HG02884 (cell line): ENCODE data around the gene MYH11.
"Not testable (repeated sequence)": the region's sequence is repeated elsewhere in the genome, so short reads cannot be mapped to it uniquely, and the experiment has no call there.

Experiments used
- ATAC-seq: cut with Tn5 transposase; IDR thresholded peaks from one replicate; pipeline ENCODE4 v1.9.1; 2021; ENCODE audit warnings: mild to moderate bottlenecking, moderate library complexity; ENCODE audit not compliant: unreplicated experiment

MYH11 gene

DNA sequence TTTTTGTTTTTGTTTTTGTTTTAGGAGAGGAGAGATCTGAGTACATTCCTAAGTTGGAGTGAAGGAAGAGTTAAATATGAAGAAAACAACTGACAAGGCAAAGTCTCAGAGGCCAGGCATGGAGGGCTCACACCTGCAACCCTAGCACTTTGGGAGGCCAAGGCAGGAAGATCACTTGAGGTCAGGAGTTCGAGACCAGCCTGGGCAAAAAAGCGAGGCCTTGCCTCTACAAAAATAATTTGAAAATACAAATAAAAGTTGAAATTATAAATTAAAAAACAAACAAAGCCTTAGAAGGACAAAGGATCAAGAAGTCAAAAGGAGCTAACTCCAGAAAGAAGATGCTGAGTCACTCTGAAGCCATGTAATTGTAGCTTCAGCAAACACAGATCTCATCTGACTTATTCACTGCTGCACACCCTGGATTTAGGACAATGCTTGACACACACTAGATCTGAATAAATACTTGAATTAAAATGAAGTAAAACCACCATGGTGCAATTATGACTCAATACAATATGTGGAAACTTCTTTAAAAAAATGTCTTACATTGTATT is 22.5 kb upstream of the MYH11 start:
- ATAC-seq, result no peak

DNA sequence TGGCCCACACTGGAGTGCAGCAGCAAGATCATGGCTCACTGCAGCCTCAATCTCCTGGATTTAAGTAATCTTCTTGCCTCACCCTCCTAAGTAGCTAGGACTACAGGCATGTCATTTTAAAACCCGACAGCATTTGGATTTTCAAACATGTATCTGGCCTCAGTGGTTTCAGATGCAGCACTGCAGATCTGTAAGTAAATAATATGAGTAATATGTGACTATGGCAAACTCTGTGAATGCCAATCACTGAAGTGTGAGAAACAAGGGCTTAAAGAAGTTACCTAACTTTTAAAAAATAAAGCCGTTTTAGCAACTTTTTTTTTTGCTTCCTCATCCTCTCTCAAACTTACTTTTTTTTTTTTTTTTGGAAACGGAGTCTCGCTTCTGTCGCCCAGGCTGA is 19.7 kb upstream of the MYH11 start:
- ATAC-seq, result no peak

DNA sequence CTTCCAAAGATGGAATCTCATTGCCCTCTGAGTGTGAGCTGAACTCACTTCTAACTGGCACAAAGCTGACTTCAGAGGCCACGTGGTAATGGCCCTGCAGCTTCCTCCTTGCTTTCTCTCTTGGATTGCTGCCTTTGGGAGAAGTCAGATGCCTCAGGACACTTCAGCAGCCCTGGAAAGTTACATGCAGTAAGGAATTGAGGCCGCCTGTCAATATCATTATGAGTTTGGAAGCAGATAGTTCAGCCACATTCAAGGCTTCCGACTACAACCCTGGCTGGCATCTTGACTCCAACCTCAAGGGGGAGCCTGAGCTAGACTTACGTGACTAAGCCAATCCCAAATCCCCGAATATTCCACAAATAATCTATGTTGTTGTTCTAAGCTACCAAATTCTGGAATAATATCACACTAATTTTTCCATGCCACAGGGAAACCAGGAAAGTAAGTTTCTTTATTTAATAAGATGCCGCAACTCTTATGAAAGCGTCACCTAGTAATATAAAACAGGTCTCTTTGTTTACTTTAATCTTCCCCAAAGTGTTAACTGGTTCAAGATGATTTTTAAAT is 18.0 kb upstream of the MYH11 start:
- no peak for ATAC-seq

DNA sequence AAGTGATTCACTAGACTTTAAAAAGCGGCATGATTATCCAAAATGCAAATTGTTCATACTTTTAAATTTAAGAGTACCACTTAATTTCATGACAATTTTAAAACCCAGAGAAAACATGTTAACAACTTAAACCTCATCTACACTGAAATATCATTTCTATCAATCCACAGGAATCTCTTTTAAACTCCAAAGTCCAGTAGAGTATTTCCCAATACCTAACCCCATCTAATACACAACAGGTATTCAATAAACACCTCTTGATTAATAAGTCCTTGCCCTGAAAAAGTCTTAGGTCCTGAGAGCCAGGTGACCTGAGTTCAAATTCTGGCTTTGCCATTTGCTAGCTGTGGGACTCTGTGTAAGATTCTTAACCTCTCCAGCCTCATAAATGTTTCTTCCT is 16.9 kb upstream of the MYH11 start:
- ATAC-seq, result no peak

DNA sequence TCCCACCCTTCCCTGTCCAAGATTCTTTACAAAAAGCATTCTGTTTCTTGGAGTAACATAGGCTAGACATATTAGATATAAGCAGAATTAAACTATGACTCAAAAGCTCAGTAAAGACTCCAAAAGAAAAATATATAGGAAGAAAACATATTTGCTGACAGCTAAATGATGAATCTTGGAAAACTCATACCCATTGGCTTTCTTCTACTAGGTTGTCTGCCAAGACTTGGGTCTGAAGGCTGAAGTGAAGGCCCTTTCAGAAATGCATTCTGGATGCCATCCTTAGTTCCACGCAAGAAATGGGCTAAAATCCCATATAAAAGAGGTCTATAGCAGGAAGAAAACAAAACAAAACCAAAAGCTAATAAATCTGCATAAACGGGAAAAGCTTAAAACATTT is 16.5 kb upstream of the MYH11 start:
- no peak for ATAC-seq

DNA sequence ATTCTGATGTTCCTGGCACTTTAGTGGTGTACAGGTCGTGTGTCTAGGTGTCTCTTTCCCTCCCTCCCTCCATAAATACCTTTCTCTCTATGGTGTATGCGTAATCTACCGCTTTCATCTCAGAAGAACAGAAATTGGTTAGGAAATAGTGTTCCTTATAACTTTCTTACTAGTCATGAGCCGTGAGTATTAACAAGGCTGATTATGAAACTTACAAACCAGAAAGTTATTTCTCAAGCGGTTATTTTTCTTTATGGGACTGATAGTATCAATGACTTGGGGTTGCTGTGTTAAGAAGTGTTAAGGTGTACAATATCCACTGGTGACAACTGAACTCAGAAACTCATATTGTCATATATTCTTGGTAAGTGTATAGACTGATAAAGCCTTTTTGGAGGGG is 13.2 kb upstream of the MYH11 start:
- no peak for ATAC-seq

DNA sequence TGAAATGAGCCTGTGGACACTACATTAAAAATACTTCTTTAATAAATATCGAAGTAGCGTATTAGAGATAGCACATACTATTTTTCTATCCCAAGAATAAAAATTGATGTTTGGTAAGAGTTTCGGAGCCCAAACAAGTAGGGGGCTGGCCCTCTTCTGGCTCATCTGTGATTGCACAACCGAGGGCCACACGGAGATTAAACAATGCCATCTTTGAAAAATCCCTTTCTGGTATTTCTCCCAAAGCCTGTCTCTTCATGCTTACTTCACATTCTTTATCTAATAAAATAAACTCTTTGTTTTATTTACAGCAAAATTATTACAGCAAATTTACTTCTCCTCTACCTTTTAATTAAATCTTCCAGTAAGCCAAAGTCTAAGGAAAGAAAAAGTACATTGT is 9.6 kb upstream of the MYH11 start:
- no peak for ATAC-seq

DNA sequence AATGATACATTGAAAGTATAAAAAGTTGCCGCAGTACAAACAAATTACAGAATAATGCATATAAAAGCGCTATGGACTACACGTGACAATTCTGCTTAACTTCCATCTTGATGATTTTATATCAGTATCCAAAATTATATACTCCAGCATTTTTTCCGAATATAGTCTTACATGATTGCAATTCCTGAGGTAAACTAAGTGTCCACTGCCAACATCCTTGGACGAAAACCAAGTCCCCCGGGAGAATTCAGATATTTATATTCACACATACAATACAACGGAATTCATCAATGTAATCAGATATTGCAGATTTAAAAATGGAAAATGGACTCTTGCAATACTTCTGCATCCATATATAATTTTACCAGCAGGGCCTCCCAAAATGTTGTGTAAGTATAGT is 8.9 kb upstream of the MYH11 start:
- ATAC-seq, result no peak

DNA sequence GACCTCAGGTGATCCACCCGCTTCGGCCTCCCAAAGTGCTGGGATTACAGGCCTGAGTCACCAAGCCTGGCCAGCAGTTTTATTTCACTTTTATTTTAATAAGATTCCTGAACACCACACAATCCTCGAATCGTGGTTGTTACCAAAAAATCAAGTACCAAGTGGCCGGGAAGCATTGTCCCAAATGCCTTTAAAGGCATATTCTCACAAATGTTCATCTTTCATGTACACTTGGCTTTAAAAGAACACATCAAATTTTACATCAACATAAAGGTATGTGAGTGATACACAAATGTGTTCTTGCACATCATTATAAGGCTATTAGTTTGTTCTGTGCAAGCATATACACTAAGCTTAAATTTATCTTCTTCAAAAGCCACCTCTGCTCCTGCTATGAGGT is 8.1 kb upstream of the MYH11 start:
- no peak for ATAC-seq

DNA sequence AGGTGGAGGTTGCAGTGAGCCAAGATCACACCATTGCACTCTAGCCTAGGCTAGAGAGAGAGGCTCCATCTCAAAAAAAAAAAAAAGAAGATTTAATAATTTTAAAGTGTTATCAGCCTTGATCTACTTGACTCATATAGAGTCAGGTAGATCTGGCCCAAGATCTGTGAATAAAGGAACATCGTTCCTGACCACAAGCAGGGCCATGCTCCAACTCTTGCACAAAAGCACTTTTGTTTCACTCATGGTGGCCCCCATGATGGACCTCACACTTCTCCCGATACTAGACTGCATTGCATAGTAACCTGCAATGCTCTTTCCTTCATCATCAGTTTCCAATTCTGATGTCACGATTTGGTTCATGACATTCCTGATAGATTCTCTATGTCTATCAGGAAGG is 5.2 kb upstream of the MYH11 start:
- no peak for ATAC-seq

DNA sequence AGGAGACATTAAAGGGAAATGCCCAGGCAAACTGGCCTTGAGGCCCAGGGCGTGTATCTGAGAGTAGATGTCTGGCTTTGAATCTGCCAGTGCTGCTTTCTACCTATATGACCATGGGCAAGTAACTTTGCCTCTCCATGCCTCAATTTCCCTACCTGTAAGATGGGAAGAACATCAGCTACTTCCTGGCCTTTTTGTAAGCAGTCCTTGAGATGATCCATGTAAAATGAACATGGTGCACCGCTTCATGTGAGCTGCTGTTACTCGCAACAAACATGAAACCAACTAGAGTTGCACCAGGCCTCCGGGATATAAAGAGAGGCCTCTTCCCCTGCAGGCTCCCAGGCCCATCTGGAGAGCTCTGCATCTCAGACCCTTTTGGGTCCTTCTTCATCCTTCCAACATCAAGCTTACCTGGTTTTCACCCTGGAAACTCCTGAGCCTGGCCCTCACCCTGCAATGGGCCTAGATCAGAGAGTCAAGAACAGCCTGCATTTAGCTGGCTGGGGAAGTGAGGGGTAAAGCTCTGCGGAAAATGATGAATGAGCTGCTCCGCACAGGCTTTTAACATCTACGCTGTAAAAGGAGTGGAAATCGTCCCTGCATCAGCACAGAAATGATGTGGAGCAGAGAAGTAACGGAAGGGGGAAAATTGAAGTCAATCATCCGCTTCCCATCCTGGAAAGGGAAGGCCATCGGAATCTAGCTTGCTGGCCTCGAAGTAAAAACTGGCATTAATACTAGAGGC is 2.3 kb upstream of the MYH11 start:
- no peak for ATAC-seq

DNA sequence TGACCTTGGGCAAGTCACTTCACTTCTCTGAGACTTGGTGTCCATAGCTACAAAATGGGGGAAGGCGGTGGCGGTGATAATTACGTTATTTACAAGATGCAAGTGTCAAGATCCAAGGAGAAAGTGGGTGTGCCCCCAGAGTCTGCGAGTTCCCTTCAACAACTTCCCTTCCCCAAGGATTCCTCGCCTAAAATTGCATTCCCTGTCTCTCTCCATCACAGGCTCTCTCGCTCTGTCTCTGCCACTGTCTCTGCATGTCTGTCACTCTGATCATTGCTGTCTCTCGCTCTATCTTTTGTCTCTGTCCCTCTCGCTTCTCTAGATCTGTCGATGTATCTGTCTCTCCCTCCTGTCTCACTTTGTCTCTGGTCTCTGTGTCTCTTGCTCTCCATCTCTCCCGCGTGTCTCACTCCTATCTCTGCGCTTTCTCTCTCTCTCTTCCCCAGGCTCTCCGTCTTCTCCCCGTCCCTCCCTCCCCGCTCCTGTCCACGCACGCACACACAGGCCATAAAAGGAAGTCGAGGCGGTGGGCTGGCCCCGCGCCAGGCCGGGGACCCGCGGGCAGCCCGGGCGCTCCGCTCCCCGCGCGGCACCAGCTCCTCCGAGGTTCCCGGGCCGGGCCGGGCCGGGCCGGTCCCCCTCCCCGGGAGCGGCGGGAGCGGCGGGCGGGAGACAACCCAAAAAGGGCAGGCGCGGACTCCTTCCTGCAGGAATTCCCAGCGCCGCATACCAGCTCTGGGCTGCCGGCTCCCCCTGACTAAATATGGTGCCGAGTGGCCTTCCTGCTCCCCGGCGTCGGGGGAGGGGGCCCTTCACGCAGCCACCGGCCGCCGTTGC is 1.1 kb upstream of the MYH11 start:
- ATAC-seq, result no peak

DNA sequence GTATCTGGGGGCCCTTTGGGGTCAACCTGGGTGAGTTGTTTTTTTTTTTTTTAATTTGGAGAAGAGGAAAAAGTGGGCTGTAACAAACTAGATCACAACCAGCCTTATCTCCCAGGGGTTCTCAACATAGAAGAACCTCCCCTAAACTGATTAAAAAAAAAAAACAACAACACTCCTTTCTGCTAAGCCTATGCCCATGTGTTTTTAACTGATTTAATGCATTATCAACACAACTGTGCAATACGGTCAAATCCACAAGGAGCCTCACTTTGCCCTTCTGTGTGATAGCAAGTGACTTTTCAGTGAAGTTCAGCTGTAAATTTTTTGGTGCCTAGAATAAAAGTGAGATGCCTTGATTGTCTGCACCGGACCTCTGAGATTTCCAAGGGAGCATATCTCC is 646 bp downstream of the MYH11 start:
- ATAC-seq, result no peak

DNA sequence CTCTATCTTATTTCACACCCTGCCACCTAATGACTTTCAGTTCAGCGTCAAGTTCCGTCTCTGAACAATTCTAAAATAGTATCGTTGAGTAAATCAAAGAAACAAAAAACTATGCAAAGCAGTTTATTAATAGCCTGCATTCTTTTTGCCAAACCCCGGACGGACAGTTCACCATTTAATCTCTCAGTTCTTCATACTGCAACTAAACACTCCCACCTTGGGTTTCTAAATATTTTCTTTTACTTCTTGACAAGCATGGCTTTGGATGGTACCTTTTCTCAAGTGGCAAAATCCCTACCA is 1.2 kb downstream of the MYH11 start:
- ATAC-seq, result peak; percentile 72

DNA sequence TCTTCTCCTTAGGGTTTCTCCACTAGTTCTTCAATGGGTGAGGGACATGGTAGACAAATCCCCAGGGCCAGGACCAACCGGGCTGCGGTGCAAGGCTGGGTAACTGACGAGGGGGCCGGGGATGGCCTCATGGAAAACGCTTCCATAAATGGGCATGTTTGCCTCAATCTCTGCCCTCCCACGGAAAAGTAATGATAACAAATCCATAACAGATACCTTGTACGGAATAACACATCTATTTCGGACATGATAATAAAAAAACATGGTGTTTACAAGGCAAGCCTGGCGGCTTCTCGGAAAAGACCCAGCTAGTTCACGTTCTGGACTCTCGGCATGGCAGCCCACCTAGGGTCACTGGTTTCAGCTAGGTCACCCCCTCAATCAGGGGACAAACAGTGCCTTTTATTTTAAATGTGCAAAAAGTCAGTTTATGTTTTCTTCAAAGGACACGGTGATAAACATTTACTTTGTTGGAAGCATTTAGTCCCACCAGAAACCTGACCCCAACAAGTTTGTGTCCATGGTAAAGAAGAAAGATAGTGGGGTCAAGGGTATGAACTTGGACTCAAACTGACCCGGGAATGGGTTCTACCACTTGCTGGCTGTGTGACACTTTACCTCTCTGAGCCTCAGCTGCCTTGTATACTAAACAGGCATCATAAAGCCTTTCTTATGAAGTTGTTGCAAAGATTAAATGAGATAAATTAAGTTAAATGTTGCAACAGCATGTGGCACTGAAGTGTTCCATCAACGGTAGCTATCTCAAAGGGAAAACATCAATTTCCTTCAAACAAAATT is 1.7 kb downstream of the MYH11 start:
- no peak for ATAC-seq

DNA sequence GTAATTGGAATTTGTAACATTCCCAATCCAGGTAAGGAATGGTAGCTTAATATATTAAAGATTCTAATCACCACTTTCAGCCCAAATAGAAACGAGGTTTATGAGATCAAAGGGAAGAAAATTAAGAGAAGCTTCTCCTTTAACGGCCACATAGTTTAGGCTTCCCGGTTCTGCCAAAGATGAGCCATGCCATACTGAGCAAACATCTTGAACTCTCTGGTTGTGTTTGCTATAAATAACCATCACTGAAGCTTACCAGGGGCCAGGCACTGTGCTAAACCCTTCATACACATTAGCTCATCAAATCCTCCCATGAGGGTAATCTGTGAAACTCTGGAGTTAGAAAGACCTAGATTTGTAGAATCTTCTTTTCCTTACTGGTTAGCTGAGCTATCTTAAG is 2.8 kb downstream of the MYH11 start:
- no peak for ATAC-seq

DNA sequence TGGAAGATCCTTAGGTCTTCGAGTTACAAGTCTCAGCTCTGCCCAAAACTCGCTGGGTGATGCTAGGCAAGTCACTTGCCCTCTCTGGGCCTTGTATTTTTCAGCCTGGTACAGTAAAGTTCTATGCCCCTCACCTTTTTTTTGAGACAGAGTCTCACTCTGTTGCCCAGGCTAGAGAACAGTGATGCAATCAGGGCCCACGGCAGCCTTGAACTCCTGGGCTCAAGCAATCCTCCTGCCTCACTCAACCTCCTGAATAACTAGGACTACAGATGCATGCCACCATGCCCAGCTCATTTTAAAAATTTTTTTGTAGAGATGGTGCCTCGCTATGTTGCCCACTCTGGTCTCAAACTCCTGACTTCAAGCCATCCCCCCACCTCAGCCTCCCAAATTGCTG is 3.8 kb downstream of the MYH11 start:
- no peak for ATAC-seq

DNA sequence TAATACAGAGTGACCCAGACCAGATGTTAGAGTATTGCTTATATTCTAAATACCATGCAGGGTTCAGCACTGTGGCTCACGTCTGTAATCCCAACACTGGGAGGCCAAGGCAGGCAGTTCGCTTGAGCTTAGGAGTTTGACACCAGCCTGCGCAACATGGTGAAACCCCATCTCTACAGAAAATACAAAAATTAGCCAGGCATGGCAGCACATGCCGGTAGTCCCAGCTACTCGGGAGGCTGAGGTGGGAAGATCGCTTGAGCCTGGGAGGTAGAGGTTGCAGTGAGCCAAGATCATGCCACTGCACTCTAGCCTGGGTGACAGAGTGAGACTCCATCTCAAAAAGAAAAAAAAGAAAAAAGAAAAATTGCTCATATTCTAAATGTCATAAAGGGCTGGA is 6.3 kb downstream of the MYH11 start:
- ATAC-seq, result not testable (repeated sequence)

DNA sequence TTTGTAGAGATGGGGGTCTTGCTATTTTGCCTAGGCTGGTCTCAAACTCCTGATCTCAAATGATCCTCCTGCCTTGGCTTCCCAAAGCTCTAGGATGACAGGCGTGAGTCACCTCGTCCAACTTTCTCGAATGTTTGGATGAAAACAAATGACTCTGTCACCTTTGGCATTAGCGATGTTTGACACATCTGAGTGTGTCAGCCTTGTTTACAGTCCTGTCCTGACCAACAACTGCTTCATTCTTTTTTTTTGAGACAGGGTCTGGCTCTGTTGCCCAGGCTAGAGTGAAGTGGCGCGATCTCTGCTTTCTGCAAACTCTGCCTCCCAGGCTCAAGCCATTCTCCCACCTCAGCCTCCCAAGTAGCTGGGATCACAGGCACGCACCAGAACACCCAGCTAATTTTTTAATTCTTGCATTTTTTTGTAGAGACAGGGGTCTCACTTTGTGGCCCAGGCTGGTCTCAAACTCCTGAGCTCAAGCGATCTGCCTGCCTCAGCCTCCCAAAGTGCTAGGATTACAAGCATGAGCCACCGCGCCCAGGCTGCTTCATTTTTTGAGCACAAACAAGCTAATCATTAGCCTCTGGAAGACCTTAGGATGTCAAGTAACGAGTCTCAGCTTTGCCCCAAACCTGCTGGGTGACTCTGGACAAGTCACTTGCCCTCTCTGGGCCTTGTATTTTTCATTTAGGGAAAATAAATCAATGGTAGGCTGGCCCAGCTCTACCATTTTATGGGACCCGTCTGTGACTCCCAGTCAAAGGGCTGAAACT is 7.4 kb downstream of the MYH11 start:
- ATAC-seq, result no peak

DNA sequence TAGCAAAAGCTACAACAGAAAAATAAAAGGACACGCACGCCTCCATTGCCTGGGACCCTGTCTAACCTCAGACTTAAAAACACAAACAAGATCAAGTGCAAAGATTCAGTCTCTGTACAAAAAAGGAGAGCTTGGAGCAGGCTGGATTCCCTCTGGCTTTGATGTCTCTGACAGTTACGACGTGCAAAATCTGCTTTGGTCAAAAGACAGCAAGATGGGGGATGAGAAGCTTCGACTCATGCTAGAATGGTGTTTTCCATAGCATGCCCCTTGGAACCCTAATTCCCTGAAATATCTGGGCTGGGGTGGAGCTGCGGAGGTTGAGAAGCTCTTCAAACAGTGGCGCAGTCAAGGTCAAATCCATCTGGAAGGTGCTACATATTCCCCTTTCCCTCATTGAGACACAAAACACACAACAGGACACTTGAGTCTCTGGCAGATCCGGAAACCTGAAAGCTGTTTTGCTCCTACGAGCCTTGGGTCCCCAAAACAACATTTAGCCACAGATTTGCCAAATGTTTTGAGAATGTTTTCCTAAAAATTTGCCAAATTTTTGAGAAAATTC is 9.1 kb downstream of the MYH11 start:
- no peak for ATAC-seq
